HT1080 (cell line): ENCODE data around the gene ZFAND3. TPM values are rescaled to one million over a fixed set of nuclear protein-coding genes. Genes with fewer than 3 reads are reported as not detected.
"Not testable (repeated sequence)": the region's sequence is repeated elsewhere in the genome, so short reads cannot be mapped to it uniquely, and the experiment has no call there.

Experiments
- DNase-seq: peaks from one replicate; pipeline ENCODE4 v3.0.0-alpha.2; 2015; ENCODE audit warnings: low read depth
- total RNA-seq: library from RNA; depleted of rRNA; stranded (reverse); fragments of >200 nt; shearing (Covaris generic); gene quantifications from 2 replicates; pipeline ENCODE4 v1.2.3, GENCODE V29; 2014

The ZFAND3 gene
- total RNA-seq, 1 experiment from 2014 or later, result 18.2 TPM

- DNase-seq, result no peak
These were observed 71.5 kb downstream of the ZFAND3 start for GRCh38 chr6:37891072-37891471.

- DNase-seq, result no peak
These were observed 73.7 kb downstream of the ZFAND3 start for GRCh38 chr6:37893257-37893656.

GRCh38 chr6:37893734-37894133 is 74.2 kb downstream of the ZFAND3 start:
- DNase-seq, result not testable (repeated sequence)

GRCh38 chr6:37894585-37894984 is 75.1 kb downstream of the ZFAND3 start:
- no peak for DNase-seq

- DNase-seq, result peak; percentile 63
These were observed 77.8 kb downstream of the ZFAND3 start for GRCh38 chr6:37897321-37897720.

- no peak for DNase-seq
These were observed 78.4 kb downstream of the ZFAND3 start for GRCh38 chr6:37897818-37898515.

GRCh38 chr6:37903351-37904340 is 84.1 kb downstream of the ZFAND3 start:
- DNase-seq, result no peak

- no peak for DNase-seq
These were observed 85.1 kb downstream of the ZFAND3 start for GRCh38 chr6:37904590-37904989.

GRCh38 chr6:37906121-37906520 is 86.6 kb downstream of the ZFAND3 start:
- no peak for DNase-seq

- no peak for DNase-seq
These were observed 91.5 kb downstream of the ZFAND3 start for GRCh38 chr6:37910998-37911397.

- DNase-seq, result peak; percentile 4
These were observed 93.7 kb downstream of the ZFAND3 start for GRCh38 chr6:37913210-37913609.

GRCh38 chr6:37915463-37915862 is 95.9 kb downstream of the ZFAND3 start:
- DNase-seq, result no peak

- DNase-seq, result no peak
These were observed 96.6 kb downstream of the ZFAND3 start for GRCh38 chr6:37916149-37916548.

- no peak for DNase-seq
These were observed 97.1 kb downstream of the ZFAND3 start for GRCh38 chr6:37916675-37917074.

- no peak for DNase-seq
These were observed 98.0 kb downstream of the ZFAND3 start for GRCh38 chr6:37917566-37917965.

GRCh38 chr6:37919417-37920157 is 100.1 kb downstream of the ZFAND3 start:
- no peak for DNase-seq

GRCh38 chr6:37920667-37921066 is 101.1 kb downstream of the ZFAND3 start:
- peak; percentile 20 for DNase-seq

- no peak for DNase-seq
These were observed 103.0 kb downstream of the ZFAND3 start for GRCh38 chr6:37922563-37922962.

GRCh38 chr6:37923514-37923913 is 104.0 kb downstream of the ZFAND3 start:
- DNase-seq, result no peak

GRCh38 chr6:37926661-37927060 is 107.1 kb downstream of the ZFAND3 start:
- no peak for DNase-seq

- DNase-seq, result no peak
These were observed 108.7 kb downstream of the ZFAND3 start for GRCh38 chr6:37928217-37928616.
